ENCODE measurements around the gene ZNF862. TPM values are rescaled to one million over a fixed set of nuclear protein-coding genes. Genes with fewer than 3 reads are reported as not detected.

The ZNF862 gene
- total and polyA plus RNA-seq, 2 of the 8 experiments (the other 6 are each of a cell fraction or from before 2014, with no cell fraction given) = 1.8 to 3.9 TPM

DNA sequence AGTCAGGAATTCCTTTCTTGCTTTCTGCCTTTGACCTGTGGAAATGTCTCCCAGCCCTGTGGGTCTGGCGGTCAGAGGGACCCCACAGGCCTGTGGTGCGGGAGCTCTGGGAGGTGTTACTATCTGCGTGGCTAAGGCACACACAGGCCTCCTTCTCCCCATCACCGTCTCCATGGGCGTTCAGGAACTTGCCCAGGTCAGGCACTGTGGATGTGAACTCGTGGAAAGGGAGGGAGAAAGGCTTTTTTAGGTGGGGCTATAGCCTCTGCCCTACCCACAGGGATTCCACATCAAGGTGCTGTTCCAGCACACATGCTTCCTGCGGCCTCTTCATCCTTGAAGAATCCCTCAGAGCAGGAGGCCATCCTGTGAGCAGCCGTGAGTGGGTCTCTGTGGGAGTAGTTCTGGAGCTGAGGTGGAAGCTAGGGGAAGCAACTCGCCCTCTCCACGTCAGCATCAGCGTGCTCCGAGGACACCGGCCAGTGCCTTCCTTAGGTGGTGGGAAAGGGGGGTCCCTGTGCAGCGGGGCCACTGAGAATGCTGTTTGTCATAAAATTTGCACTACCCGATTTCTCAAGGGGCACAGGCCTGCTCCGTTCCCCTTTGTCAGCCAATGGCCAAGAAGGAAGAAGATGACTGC, 28.1 kb downstream of the ZNF862 start:
- ChIA-PET CTCF (ENCODE audit: partially characterized antibody) (interaction anchor here (1.1 to 2.2 kb wide), 2 partner anchors 8 to 17 kb away, joined by 3 to 16 read pairs; partner anchors contain the start of gene ATP6V0E2), POLR2A (ENCODE audit: partially characterized antibody) (no interaction called here)
- H3K9me3 ChIP-seq (ENCODE audit: insufficient read depth in 2 of 2, low read depth in 1 of 2, low read length in 1 of 2) = no peaks in the 10 kb centered on the region
- H4K91ac ChIP-seq (replicated peaks; ENCODE audit: insufficient read length, low read length) = no peak overlapping the region
- no peak overlapping the region for H3K4me3 ChIP-seq (ENCODE audit: extremely low read depth in 1 of 4, insufficient read depth in 2 of 4, low read depth in 3 of 4, low read length in 4 of 4)
- no peak overlapping the region for H2BK15ac ChIP-seq (ENCODE audit: low read length)
- no peak overlapping the region for H3K9ac ChIP-seq (replicated peaks in 1 of 4; ENCODE audit: extremely low read depth in 1 of 4, low read depth in 3 of 4, low read length in 3 of 4)
- DNase-seq (ENCODE audit: low read depth in 1 of 2, low spot score in 2 of 2) = no peak
- no peaks in the 10 kb centered on the region for H4K20me1 ChIP-seq (replicated peaks in 1 of 2; ENCODE audit: control insufficient read depth in 1 of 2, insufficient read depth in 2 of 2, low read length in 2 of 2)
- H3K14ac ChIP-seq (ENCODE audit: insufficient read length) = no peak overlapping the region
- H2BK20ac ChIP-seq (ENCODE audit: low read length) = no peak overlapping the region
- H3K23ac ChIP-seq (ENCODE audit: insufficient read length) = no peak overlapping the region
- no peak overlapping the region for H3K27ac ChIP-seq (ENCODE audit: low read depth, low read length)
- H3K79me1 ChIP-seq (ENCODE audit: low read depth, low read length) = no peaks in the 10 kb centered on the region
- no peak overlapping the region for H3K18ac ChIP-seq (ENCODE audit: extremely low read depth, low read length)
- no peak overlapping the region for H2BK12ac ChIP-seq (ENCODE audit: low read depth, low read length)
- no peak overlapping the region for H3K56ac ChIP-seq (replicated peaks; ENCODE audit: insufficient read length, low read depth, low read length)
- H3K4ac ChIP-seq (replicated peaks; ENCODE audit: insufficient read length, low read depth, low read length) = no peak overlapping the region
- peak overlapping the region; percentile 59 for H4K8ac ChIP-seq (ENCODE audit: extremely low read depth, insufficient read depth, low read length)
- no peaks in the 10 kb centered on the region for H3K79me2 ChIP-seq (ENCODE audit: control insufficient read depth in 1 of 2, insufficient read depth in 2 of 2, low read length in 2 of 2)
- no peaks in the 10 kb centered on the region for H3K23me2 ChIP-seq (ENCODE audit: low read depth, low read length)
- H2AFZ ChIP-seq (ENCODE audit: low read length) = no peak overlapping the region
- no peak overlapping the region for H2BK120ac ChIP-seq (replicated peaks; ENCODE audit: low read depth, low read length)
- no peak overlapping the region for H3K4me2 ChIP-seq (ENCODE audit: insufficient read depth in 1 of 2, low read depth in 2 of 2, low read length in 2 of 2)
- H3K36me3 ChIP-seq (ENCODE audit: control insufficient read depth in 2 of 4, insufficient read depth in 4 of 4, low read length in 3 of 4) = peaks cover 0 to 3% (median 0%) of the 10 kb centered on the region in 4 experiments; a peak in 2 of 8 replicates
- H2AK5ac ChIP-seq (ENCODE audit: low read depth, low read length) = no peak overlapping the region
- no peak overlapping the region for H4K5ac ChIP-seq (ENCODE audit: insufficient read length, low read depth, low read length)
- FAIRE-seq = no peak
- H3K4me1 ChIP-seq (replicated peaks in 1 of 4; ENCODE audit: control insufficient read depth in 3 of 4, insufficient read depth in 4 of 4, low read length in 3 of 4) = no peaks in the 10 kb centered on the region
- no peak overlapping the region for H2BK5ac ChIP-seq (ENCODE audit: low read depth, low read length)
- no peaks in the 10 kb centered on the region for H3K27me3 ChIP-seq (replicated peaks in 1 of 4; ENCODE audit: control insufficient read depth in 3 of 4, extremely low read depth in 1 of 4, insufficient read depth in 3 of 4, low read length in 3 of 4)
- WGBS, 2 experiments (ENCODE audit: extremely low coverage in 1 of 2, insufficient coverage in 1 of 2, insufficient read length in 1 of 2, insufficient replicate concordance in 2 of 2, low coverage in 1 of 2, low lambda C conversion rate in 2 of 2, missing lambda C conversion rate in 1 of 2) = 91% methylated on average over 15 of the region's 16 CpGs; no CpG with 5 or more reads in 1 of the 2 experiments
- no peak for TF ChIP-seq HDAC2 (IDR thresholded peaks at IDR 0.05; ENCODE audit: borderline replicate concordance in 1 of 2, low read depth in 2 of 2, low read length in 2 of 2)
- TF ChIP-seq JUN (IDR thresholded peaks at IDR 0.05; ENCODE audit: low read depth, low read length) = no peak
- no peak for TF ChIP-seq TCF12 (IDR thresholded peaks at IDR 0.05; ENCODE audit: low read depth, low read length)
- no peak for TF ChIP-seq NRF1 (IDR thresholded peaks at IDR 0.05; ENCODE audit: low read depth, low read length)
- no peak for TF ChIP-seq CEBPB (IDR thresholded peaks at IDR 0.05; ENCODE audit: low read depth, low read length)
- no peak for TF ChIP-seq YY1 (IDR thresholded peaks at IDR 0.05; ENCODE audit: low read depth, low read length)
- no peak for TF ChIP-seq ASH2L (IDR thresholded peaks at IDR 0.05; ENCODE audit: low read length)
- TF ChIP-seq, protein P1, sequence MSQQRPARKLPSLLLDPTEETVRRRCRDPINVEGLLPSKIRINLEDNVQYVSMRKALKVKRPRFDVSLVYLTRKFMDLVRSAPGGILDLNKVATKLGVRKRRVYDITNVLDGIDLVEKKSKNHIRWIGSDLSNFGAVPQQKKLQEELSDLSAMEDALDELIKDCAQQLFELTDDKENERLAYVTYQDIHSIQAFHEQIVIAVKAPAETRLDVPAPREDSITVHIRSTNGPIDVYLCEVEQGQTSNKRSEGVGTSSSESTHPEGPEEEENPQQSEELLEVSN (IDR thresholded peaks at IDR 0.05) = no peak
- no peak for TF ChIP-seq BRCA1 (IDR thresholded peaks at IDR 0.05; ENCODE audit: low read depth, low read length)
